Thyroid gland (tissue), 4 donors: Measurements from ENCODE around the gene WNT9A.

ENCODE experiments used
- POLR2A ChIP-seq, 2 donors: fragments of 450-650 bp; IDR thresholded peaks; one replicate each; pipeline ENCODE4 v1.6.1; 2017; ENCODE audit warnings: antibody characterized with exemption in 2 of 2, mild to moderate bottlenecking in 2 of 2, moderate library complexity in 1 of 2
- TF ChIP-seq, protein P1 (sequence below), 6 experiments: fragments of 200-600 bp in 3 of 6; fragments of 450-650 bp in 3 of 6; sonication (generic) in 3 of 6; IDR thresholded peaks; one replicate each; pipeline ENCODE4 v1.5.1; 2016 to 2019; ENCODE audit warnings: antibody characterized with exemption in 6 of 6, mild to moderate bottlenecking in 2 of 6, inconsistent platforms in 1 of 6, moderate library complexity in 1 of 6

DNA sequence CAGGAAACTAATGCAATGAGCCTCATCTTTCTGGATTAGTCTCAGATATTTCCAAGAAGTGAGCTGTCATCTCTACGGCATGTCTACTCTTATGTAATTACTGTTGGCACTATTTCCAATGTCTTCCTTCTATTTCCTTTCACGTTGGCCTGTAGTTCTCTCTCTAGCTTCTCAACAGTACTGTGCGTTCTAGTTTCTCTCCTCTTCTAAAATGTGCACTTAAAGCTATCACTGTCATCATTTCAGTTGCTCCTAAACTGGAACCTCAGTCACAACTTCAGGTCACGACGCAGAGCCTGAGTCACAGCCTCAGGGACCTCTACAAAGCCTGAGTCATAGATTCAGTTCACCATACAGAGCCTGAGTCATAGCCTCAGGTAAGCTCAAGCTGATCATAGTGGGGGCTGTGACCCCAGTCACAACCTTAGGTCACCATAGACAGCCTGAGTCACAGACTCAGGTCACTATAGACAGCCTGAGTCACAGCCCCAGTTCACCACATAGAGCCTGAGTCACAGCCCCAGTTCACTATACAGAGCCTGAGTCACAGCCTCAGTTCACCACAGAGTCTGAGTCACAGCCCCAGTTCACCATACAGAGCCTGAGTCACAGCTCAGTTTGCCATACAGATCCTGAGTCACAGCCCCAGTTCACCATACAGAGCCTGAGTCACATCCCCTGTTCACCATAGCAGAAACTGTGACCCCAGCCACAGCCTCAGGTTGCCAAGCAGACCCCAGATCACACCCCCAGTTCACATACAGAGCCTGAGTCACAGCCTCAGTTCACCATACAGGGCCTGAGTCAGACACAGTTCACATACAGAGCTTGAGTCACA, 13.0 kb downstream of the WNT9A start:
- TF ChIP-seq, protein P1, sequence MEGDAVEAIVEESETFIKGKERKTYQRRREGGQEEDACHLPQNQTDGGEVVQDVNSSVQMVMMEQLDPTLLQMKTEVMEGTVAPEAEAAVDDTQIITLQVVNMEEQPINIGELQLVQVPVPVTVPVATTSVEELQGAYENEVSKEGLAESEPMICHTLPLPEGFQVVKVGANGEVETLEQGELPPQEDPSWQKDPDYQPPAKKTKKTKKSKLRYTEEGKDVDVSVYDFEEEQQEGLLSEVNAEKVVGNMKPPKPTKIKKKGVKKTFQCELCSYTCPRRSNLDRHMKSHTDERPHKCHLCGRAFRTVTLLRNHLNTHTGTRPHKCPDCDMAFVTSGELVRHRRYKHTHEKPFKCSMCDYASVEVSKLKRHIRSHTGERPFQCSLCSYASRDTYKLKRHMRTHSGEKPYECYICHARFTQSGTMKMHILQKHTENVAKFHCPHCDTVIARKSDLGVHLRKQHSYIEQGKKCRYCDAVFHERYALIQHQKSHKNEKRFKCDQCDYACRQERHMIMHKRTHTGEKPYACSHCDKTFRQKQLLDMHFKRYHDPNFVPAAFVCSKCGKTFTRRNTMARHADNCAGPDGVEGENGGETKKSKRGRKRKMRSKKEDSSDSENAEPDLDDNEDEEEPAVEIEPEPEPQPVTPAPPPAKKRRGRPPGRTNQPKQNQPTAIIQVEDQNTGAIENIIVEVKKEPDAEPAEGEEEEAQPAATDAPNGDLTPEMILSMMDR (IDR thresholded peaks at IDR 0.05): no peak
- no peak for TF ChIP-seq POLR2A (IDR thresholded peaks at IDR 0.05)
